Liver (tissue), 9 donors: ENCODE measurements around the gene NUTF2. TPM values are rescaled to one million over a fixed set of nuclear protein-coding genes. Genes with fewer than 3 reads are reported as not detected.
A peak's percentile ranks its signal among the peaks of the same experiment; 100 is the strongest.

Experiments used
- DNase-seq: peaks from one replicate; pipeline ENCODE4 v3.0.0-alpha.2; 2017; ENCODE audit warnings: low spot score
- H3K27ac ChIP-seq, 2 donors: one replicate each; pipeline ENCODE4 v1.7.0; 2013; ENCODE audit warnings: inconsistent platforms in 2 of 2, low read length in 2 of 2, control low read depth in 1 of 2, low read depth in 1 of 2, mild to moderate bottlenecking in 1 of 2
- H3K27me3 ChIP-seq, 4 donors: one replicate each; pipeline versions ENCODE4 v1.6.1 to v1.7.0; 2013; ENCODE audit warnings: low read length in 3 of 4, inconsistent platforms in 1 of 4, mild to moderate bottlenecking in 1 of 4, moderate library complexity in 1 of 4; ENCODE audit not compliant: control insufficient read depth in 4 of 4, insufficient read depth in 4 of 4
- H3K36me3 ChIP-seq, 4 donors: one replicate each; pipeline versions ENCODE4 v1.6.1 to v1.7.0; 2013; ENCODE audit warnings: low read length in 3 of 4, mild to moderate bottlenecking in 3 of 4, low read depth in 1 of 4, moderate library complexity in 1 of 4; ENCODE audit not compliant: control insufficient read depth in 4 of 4, insufficient read depth in 3 of 4
- H3K4me1 ChIP-seq, 4 donors: one replicate each; pipeline versions ENCODE4 v1.6.1 to v1.7.0; 2013; ENCODE audit warnings: low read length in 3 of 4, mild to moderate bottlenecking in 3 of 4, moderate library complexity in 1 of 4; ENCODE audit not compliant: control insufficient read depth in 4 of 4, insufficient read depth in 4 of 4
- H3K4me3 ChIP-seq, 3 donors: one replicate each; pipeline versions ENCODE4 v1.6.1 to v1.7.0; 2013; ENCODE audit warnings: low read length in 3 of 3, control low read depth in 1 of 3, low read depth in 1 of 3, mild to moderate bottlenecking in 1 of 3
- H3K9ac ChIP-seq, 2 donors: one replicate each; pipeline ENCODE4 v1.7.0; 2013; ENCODE audit warnings: low read length in 2 of 2, mild to moderate bottlenecking in 2 of 2, moderate library complexity in 2 of 2, control low read depth in 1 of 2, low read depth in 1 of 2
- H3K9me3 ChIP-seq, 4 donors: one replicate each; pipeline versions ENCODE4 v1.6.1 to v1.7.0; 2013; ENCODE audit warnings: low read length in 3 of 4; ENCODE audit not compliant: control insufficient read depth in 4 of 4
- ATF3 ChIP-seq: IDR thresholded peaks from 2 replicates; pipeline ENCODE4 v1.6.1; 2016; ENCODE audit warnings: antibody characterized with exemption
- CTCF ChIP-seq: fragments of 150-350 bp; IDR thresholded peaks from 2 replicates; pipeline ENCODE4 v1.5.1; 2017; ENCODE audit warnings: improper control_type of control experiment, low read depth, low read length; ENCODE audit not compliant: missing input control
- FOXA2 ChIP-seq: IDR thresholded peaks from 2 replicates; pipeline ENCODE4 v1.6.1; 2016; ENCODE audit warnings: antibody characterized with exemption
- GABPA ChIP-seq, 2 donors: IDR thresholded peaks in 1 of 2; conservative IDR thresholded peaks in 1 of 2; 2 replicates each; pipeline ENCODE4 v1.6.1; 2016; ENCODE audit warnings: antibody characterized with exemption in 2 of 2, mild to moderate bottlenecking in 1 of 2, moderate library complexity in 1 of 2
- HNF4A ChIP-seq, 2 donors: conservative IDR thresholded peaks; 2 replicates each; pipeline ENCODE4 v1.6.1; 2016; ENCODE audit warnings: antibody characterized with exemption in 2 of 2, mild to moderate bottlenecking in 2 of 2
- HNF4G ChIP-seq: IDR thresholded peaks from 2 replicates; pipeline ENCODE4 v1.6.1; 2016; ENCODE audit warnings: antibody characterized with exemption
- JUND ChIP-seq, 2 donors: IDR thresholded peaks; 2 replicates each; pipeline ENCODE4 v1.6.1; 2016; ENCODE audit warnings: antibody characterized with exemption in 2 of 2
- MAX ChIP-seq: IDR thresholded peaks from 2 replicates; pipeline ENCODE4 v1.6.1; 2016; ENCODE audit warnings: antibody characterized with exemption
- REST ChIP-seq: IDR thresholded peaks from 2 replicates; pipeline ENCODE4 v1.6.1; 2016; ENCODE audit warnings: antibody characterized with exemption, mild to moderate bottlenecking
- SP1 ChIP-seq: IDR thresholded peaks from 2 replicates; pipeline ENCODE4 v1.6.1; 2018; ENCODE audit warnings: antibody characterized with exemption, mild to moderate bottlenecking
- TAF1 ChIP-seq: conservative IDR thresholded peaks from 2 replicates; pipeline ENCODE4 v1.6.1; 2016; ENCODE audit warnings: antibody characterized with exemption, mild to moderate bottlenecking
- YY1 ChIP-seq: IDR thresholded peaks from 2 replicates; pipeline ENCODE4 v1.6.1; 2016; ENCODE audit warnings: antibody characterized with exemption, mild to moderate bottlenecking
- ZBTB33 ChIP-seq: IDR thresholded peaks from 2 replicates; pipeline ENCODE4 v1.6.1; 2016; ENCODE audit warnings: antibody characterized with exemption
- WGBS: extraction: QIAGEN DNeasy Blood & Tissue Kit; methylation state at CpG from one replicate; pipeline ENCODE4 v1.1.7; 2013; 5-methylcytosine and 5-hydroxymethylcytosine counted together
- polyA plus RNA-seq, 2 donors: library from polyadenylated mRNA; stranded (reverse) in 1 of 2; unstranded in 1 of 2; fragments of 200-250 nt in 1 of 2; fragments of >200 nt in 1 of 2; fragmentation: Nextera tagmentation in 1 of 2; extraction: Ambion mirVana in 1 of 2; gene quantifications; one replicate each; pipeline versions ENCODE4 v1.2.1 to v1.2.3, GENCODE V29; 2013 to 2015
- total RNA-seq, 2 donors: library from RNA; depleted of rRNA; stranded (reverse); fragments of >200 nt; gene quantifications; one replicate each; pipeline ENCODE4 v1.2.3, GENCODE V29; 2014
- donor health status: healthy.
- donor health status: healthy.
- donor health status: healthy.
- donor health status: healthy.
- donor health status: healthy.

The NUTF2 gene
- total and polyA plus RNA-seq, 4 donors = 27.4 to 69.5 (median 54.8) TPM

GRCh38 chr16:67833030-67833414 lies 13.7 kb upstream of the NUTF2 start:
- Histone ChIP-seq H3K9me3 (no peaks in the 10 kb centered on the region), H3K4me1 (peaks cover 4 to 19% (median 10%) of the 10 kb centered on the region in 4 donors), H3K36me3 (peaks cover 0 to 25% (median 19%) of the 10 kb centered on the region in 4 donors), H3K9ac (peak overlapping the region; percentile 74 to 85), H3K27me3 (no peaks in the 10 kb centered on the region), H3K4me3 (peak overlapping the region; percentile 70 to 88 (median 87)), H3K27ac (no peak overlapping the region)
- WGBS = under 1% methylated on average over 3 of the region's 3 CpGs
- TF ChIP-seq SP1 (no peak), HNF4A (conservative IDR thresholded peaks at IDR 0.05) (no peak), REST (no peak), FOXA2 (no peak), TAF1 (no peak), GABPA (IDR thresholded peaks at IDR 0.05 in 1 of 2, conservative IDR thresholded peaks at IDR 0.05 in 1 of 2) (no peak), ZBTB33 (no peak), MAX (no peak), CTCF (no peak)
- no peak for DNase-seq

- Histone ChIP-seq H3K27me3 (no peaks in the 10 kb centered on the region), H3K4me3 (peak overlapping the region; percentile 70 to 88 (median 87)), H3K9ac (peak overlapping the region; percentile 74 to 85), H3K27ac (peak overlapping the region in 1 of 2 donors; percentile 26), H3K9me3 (no peaks in the 10 kb centered on the region), H3K4me1 (peaks cover 4 to 19% (median 10%) of the 10 kb centered on the region in 4 donors), H3K36me3 (peaks cover 0 to 20% (median 16%) of the 10 kb centered on the region in 4 donors)
- peak; percentile 96 for DNase-seq
- under 1% methylated on average over 49 of the region's 49 CpGs for WGBS
- TF ChIP-seq HNF4A (conservative IDR thresholded peaks at IDR 0.05) = no peak
- TF ChIP-seq YY1 = peak; percentile 94
- no peak for TF ChIP-seq JUND (IDR thresholded peaks at IDR 0.05)
- TF ChIP-seq ATF3 = no peak
- TF ChIP-seq HNF4G = no peak
- TF ChIP-seq REST = no peak
- peak; percentile 25 for TF ChIP-seq TAF1
- peak in 1 of 2 donors; percentile 56 for TF ChIP-seq GABPA (IDR thresholded peaks at IDR 0.05 in 1 of 2, conservative IDR thresholded peaks at IDR 0.05 in 1 of 2)
- no peak for TF ChIP-seq CTCF
Observed at GRCh38 chr16:67833415-67834241, 13.1 kb upstream of the NUTF2 start.
